PC-9 (cell line): ENCODE measurements around the gene GRM8.

Source experiments
- CTCF ChIP-seq: fragments of 200-600 bp; sonication (generic); conservative IDR thresholded peaks from 2 replicates; pipeline ENCODE4 v1.6.1; 2017; ENCODE audit warnings: mixed run types, antibody characterized with exemption, mild to moderate bottlenecking, moderate library complexity
- EZH2 ChIP-seq: fragments of 200-600 bp; sonication (generic); IDR thresholded peaks from 2 replicates; pipeline ENCODE4 v1.8.0; 2017; ENCODE audit warnings: antibody characterized with exemption, low read depth

GRCh38 chr7:126635545-126635944, 617.2 kb downstream of the GRM8 start:
- no peak for TF ChIP-seq CTCF
- TF ChIP-seq EZH2: no peak
